HepG2 (cell line): ENCODE measurements around the gene AHCY. TPM values are rescaled to one million over a fixed set of nuclear protein-coding genes. Genes with fewer than 3 reads are reported as not detected.

Experiments
- ARNTL ChIP-seq: sonication (generic); formaldehyde crosslinking; IDR thresholded peaks from 2 replicates; pipeline ENCODE4 v1.4.0; 2020; ENCODE audit warnings: mild to moderate bottlenecking, missing genetic modification reagents
- ATF1 ChIP-seq: IDR thresholded peaks from 2 replicates; pipeline ENCODE4 v1.6.1; 2016; ENCODE audit warnings: mild to moderate bottlenecking, control low read depth
- DBP ChIP-seq: sonication (generic); formaldehyde crosslinking; IDR thresholded peaks from 2 replicates; pipeline ENCODE4 v1.4.0; 2020; ENCODE audit warnings: missing genetic modification reagents; ENCODE audit errors: not compliant biosample characterization
- FOSL2 ChIP-seq: sonication (generic); formaldehyde crosslinking; IDR thresholded peaks from 2 replicates; pipeline ENCODE4 v1.4.0; 2020; ENCODE audit warnings: missing genetic modification reagents
- FOXJ3 ChIP-seq: sonication (generic); formaldehyde crosslinking; IDR thresholded peaks from 2 replicates; pipeline ENCODE4 v1.4.0; 2020; ENCODE audit warnings: missing genetic modification reagents, mild to moderate bottlenecking, borderline replicate concordance
- HOXD1 ChIP-seq: sonication (generic); formaldehyde crosslinking; IDR thresholded peaks from 2 replicates; pipeline ENCODE4 v1.5.0; 2020; ENCODE audit warnings: missing genetic modification reagents
- MAFF ChIP-seq: IDR thresholded peaks from 2 replicates; pipeline ENCODE4 v1.6.1; 2011; ENCODE audit warnings: low read depth, low read length, improper control_type of control experiment
- MED13 ChIP-seq: sonication (generic); formaldehyde crosslinking; IDR thresholded peaks from 2 replicates; pipeline ENCODE4 v1.5.0; 2020; ENCODE audit warnings: missing genetic modification reagents
- MEF2D ChIP-seq: sonication (generic); formaldehyde crosslinking; IDR thresholded peaks from 2 replicates; pipeline ENCODE4 v1.5.1; 2020; ENCODE audit warnings: mild to moderate bottlenecking, missing genetic modification reagents
- MTERF4 ChIP-seq: sonication (generic); formaldehyde crosslinking; IDR thresholded peaks from 2 replicates; pipeline ENCODE4 v1.8.0; 2023; ENCODE audit warnings: mild to moderate bottlenecking, missing genetic modification reagents
- MXD4 ChIP-seq: IDR thresholded peaks from 2 replicates; pipeline ENCODE4 v1.6.1; 2016; ENCODE audit warnings: mild to moderate bottlenecking, missing biosample characterization, missing genetic modification reagents
- RBAK ChIP-seq: sonication (generic); formaldehyde crosslinking; IDR thresholded peaks from 2 replicates; pipeline ENCODE4 v1.5.1; 2020; ENCODE audit warnings: mild to moderate bottlenecking, missing genetic modification reagents
- RELA ChIP-seq: sonication (generic); formaldehyde crosslinking; IDR thresholded peaks from 2 replicates; pipeline ENCODE4 v1.4.0; 2020; ENCODE audit warnings: missing genetic modification reagents
- SP1 ChIP-seq, 2 experiments: fragments of 450-650 bp in 1 of 2; sonication (generic) in 1 of 2; formaldehyde crosslinking in 1 of 2; IDR thresholded peaks; 2 replicates each; pipeline versions ENCODE4 v1.4.0 to v1.6.1; 2016 to 2020; ENCODE audit warnings: missing genetic modification reagents in 1 of 2
- TEF ChIP-seq: sonication (generic); formaldehyde crosslinking; IDR thresholded peaks from 2 replicates; pipeline ENCODE4 v1.5.0; 2020; ENCODE audit warnings: missing genetic modification reagents
- THYN1 ChIP-seq: sonication (generic); formaldehyde crosslinking; IDR thresholded peaks from 2 replicates; pipeline ENCODE4 v1.8.1; 2023; ENCODE audit warnings: low read depth, mild to moderate bottlenecking, moderate library complexity, missing genetic modification reagents, borderline replicate concordance
- ZNF121 ChIP-seq: sonication (generic); formaldehyde crosslinking; IDR thresholded peaks from 2 replicates; pipeline ENCODE4 v1.5.0; 2020; ENCODE audit warnings: mild to moderate bottlenecking, missing genetic modification reagents
- ZNF333 ChIP-seq: sonication (generic); formaldehyde crosslinking; IDR thresholded peaks from 2 replicates; pipeline ENCODE4 v1.4.0; 2020; ENCODE audit warnings: mild to moderate bottlenecking, missing genetic modification reagents, borderline replicate concordance
- ZNF350 ChIP-seq: sonication (generic); formaldehyde crosslinking; IDR thresholded peaks from 2 replicates; pipeline ENCODE4 v1.4.0; 2020; ENCODE audit warnings: mild to moderate bottlenecking, low read depth, missing genetic modification reagents, borderline replicate concordance
- ZNF652 ChIP-seq: IDR thresholded peaks from 2 replicates; pipeline ENCODE4 v1.6.1; 2016; ENCODE audit warnings: low read depth, borderline replicate concordance
- ZNF766 ChIP-seq: sonication (generic); formaldehyde crosslinking; IDR thresholded peaks from 2 replicates; pipeline ENCODE4 v1.5.0; 2020; ENCODE audit warnings: missing genetic modification reagents, borderline replicate concordance
- ZNF800 ChIP-seq: sonication (generic); formaldehyde crosslinking; IDR thresholded peaks from 2 replicates; pipeline ENCODE4 v1.4.0; 2020; ENCODE audit warnings: missing genetic modification reagents
- polyA plus RNA-seq, 8 experiments: library from polyadenylated mRNA; depleted of rRNA in 3 of 8; stranded (reverse) in 7 of 8; unstranded in 1 of 8; fragments of >200 nt; fragmentation: Illumina TruSeq in 4 of 8; extraction: Trizol in 4 of 8; gene quantifications; 2 replicates each; pipeline versions ENCODE4 v1.2.1 to v1.2.3, GENCODE V29; 2011 to 2016; ENCODE audit warnings: low read depth in 4 of 8, missing spikeins in 1 of 8, mixed read lengths in 1 of 8; ENCODE audit not compliant: insufficient read depth in 1 of 8
- total RNA-seq, 5 experiments: library from RNA; depleted of rRNA; stranded (reverse); fragments of >200 nt; fragmentation: Illumina TruSeq; extraction: Trizol; gene quantifications; 2 replicates each; pipeline ENCODE4 v1.2.3, GENCODE V29; 2016; ENCODE audit warnings: low read depth in 1 of 5
- TF ChIP-seq, protein P1 (sequence below), 2 experiments: sonication (generic) in 1 of 2; formaldehyde crosslinking in 1 of 2; IDR thresholded peaks; 2 replicates each; pipeline versions ENCODE4 v1.4.0 to v1.6.1; 2016 to 2020; ENCODE audit warnings: borderline replicate concordance in 1 of 2, low read depth in 1 of 2, mild to moderate bottlenecking in 1 of 2, missing genetic modification reagents in 1 of 2

AHCY gene
- total and polyA plus RNA-seq, 2 of the 13 experiments (the other 11 are each of a cell fraction or from before 2014, with no cell fraction given): 407 to 419 TPM

GRCh38 chr20:34302312-34302722, 838 bp downstream of the AHCY start (continued):
- TF ChIP-seq MTERF4 (no peak), MED13 (CRISPR knock-in tag) (no peak), ZNF766 (CRISPR knock-in tag) (no peak), ATF1 (no peak), ARNTL (CRISPR knock-in tag) (no peak), FOXJ3 (CRISPR knock-in tag) (no peak), THYN1 (CRISPR knock-in tag) (no peak), SP1 (IDR thresholded peaks at IDR 0.05) (no peak), SP1 (CRISPR knock-in tag; IDR thresholded peaks at IDR 0.05) (no peak), MAFF (no peak), ZNF121 (CRISPR knock-in tag) (no peak; the same call in 1 of the 2 replicates), MEF2D (CRISPR knock-in tag) (peak; percentile 23; the same call in 1 of the 2 replicates), ZNF350 (0 out of 2 replicates have a peak, but pooled peaks have one; percentile 15), HOXD1 (CRISPR knock-in tag) (no peak), ZNF800 (CRISPR knock-in tag) (no peak), FOSL2 (CRISPR knock-in tag) (no peak), DBP (CRISPR knock-in tag) (peak; percentile 3), RBAK (CRISPR knock-in tag) (no peak), ZNF333 (CRISPR knock-in tag) (no peak), RELA (no peak), MXD4 (CRISPR knock-in tag) (no peak), TEF (CRISPR knock-in tag) (no peak), ZNF652 (CRISPR knock-in tag) (peak; percentile 91)
- TF ChIP-seq, protein P1, sequence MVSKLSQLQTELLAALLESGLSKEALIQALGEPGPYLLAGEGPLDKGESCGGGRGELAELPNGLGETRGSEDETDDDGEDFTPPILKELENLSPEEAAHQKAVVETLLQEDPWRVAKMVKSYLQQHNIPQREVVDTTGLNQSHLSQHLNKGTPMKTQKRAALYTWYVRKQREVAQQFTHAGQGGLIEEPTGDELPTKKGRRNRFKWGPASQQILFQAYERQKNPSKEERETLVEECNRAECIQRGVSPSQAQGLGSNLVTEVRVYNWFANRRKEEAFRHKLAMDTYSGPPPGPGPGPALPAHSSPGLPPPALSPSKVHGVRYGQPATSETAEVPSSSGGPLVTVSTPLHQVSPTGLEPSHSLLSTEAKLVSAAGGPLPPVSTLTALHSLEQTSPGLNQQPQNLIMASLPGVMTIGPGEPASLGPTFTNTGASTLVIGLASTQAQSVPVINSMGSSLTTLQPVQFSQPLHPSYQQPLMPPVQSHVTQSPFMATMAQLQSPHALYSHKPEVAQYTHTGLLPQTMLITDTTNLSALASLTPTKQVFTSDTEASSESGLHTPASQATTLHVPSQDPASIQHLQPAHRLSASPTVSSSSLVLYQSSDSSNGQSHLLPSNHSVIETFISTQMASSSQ (IDR thresholded peaks at IDR 0.05; ENCODE audit: low read depth): no peak
- TF ChIP-seq, protein P1 (CRISPR knock-in tag; IDR thresholded peaks at IDR 0.05; ENCODE audit: borderline replicate concordance): no peak
